Astrocyte of the spinal cord (primary cell): ENCODE data around the gene SMIM24.
"Not testable (repeated sequence)": the region's sequence is repeated elsewhere in the genome, so short reads cannot be mapped to it uniquely, and the experiment has no call there.

ENCODE experiments used
- DNase-seq: peaks from one replicate; pipeline ENCODE4 v3.0.0; 2011; ENCODE audit warnings: low read depth, low spot score
- H3K4me3 ChIP-seq: 2 replicates; pipeline ENCODE4 v1.5.1; 2011; ENCODE audit warnings: low read depth, mild to moderate bottlenecking, low read length, moderate library complexity
- CTCF ChIP-seq: IDR thresholded peaks from 2 replicates; pipeline ENCODE4 v1.5.1; 2012; ENCODE audit warnings: low read depth, mild to moderate bottlenecking, low read length, inconsistent platforms
- in situ Hi-C: cut with HindIII; loops from 2 replicates; pipeline ENCODE4 v1.10.0; 2017; ENCODE audit warnings: low sequenced_read_pairs

Gene SMIM24

GRCh38 chr19:3509566-3509989, 29.3 kb upstream of the SMIM24 start:
- H3K4me3 ChIP-seq = no peak overlapping the region
- peak; percentile 73 for DNase-seq
- in situ Hi-C loops = no loop called here
- no peak for TF ChIP-seq CTCF

GRCh38 chr19:3508771-3509535, 28.6 kb upstream of the SMIM24 start:
- in situ Hi-C loops = no loop called here
- peak; percentile 10 for DNase-seq
- no peak for TF ChIP-seq CTCF
- H3K4me3 ChIP-seq = no peak overlapping the region

GRCh38 chr19:3508121-3508661, 27.9 kb upstream of the SMIM24 start:
- H3K4me3 ChIP-seq, in situ Hi-C loops, DNase-seq: not testable (repeated sequence)

GRCh38 chr19:3507371-3508120, 27.2 kb upstream of the SMIM24 start:
- TF ChIP-seq CTCF = no peak
- no peak for DNase-seq
- in situ Hi-C loops = no loop called here
- H3K4me3 ChIP-seq = peak overlapping the region; percentile 90

GRCh38 chr19:3506384-3507340, 26.3 kb upstream of the SMIM24 start:
- H3K4me3 ChIP-seq = peak overlapping the region; percentile 90
- DNase-seq = no peak
- in situ Hi-C loops = no loop called here
- TF ChIP-seq CTCF = no peak

GRCh38 chr19:3505598-3506383, 25.5 kb upstream of the SMIM24 start, which contains the start of gene FZR1:
Gene FZR1, plus strand, starts transcription at chr19:3506311. Its CDS starts 16,679 bp downstream, at chr19:3522990.
- in situ Hi-C loops = no loop called here
- no peak for TF ChIP-seq CTCF
- peak within 1 kb of the TSS; percentile 90 for H3K4me3 ChIP-seq
- peak; percentile 99 for DNase-seq
